ENCODE results near the gene ZFHX3.

Gene ZFHX3

GRCh38 chr16:72947379-72948237, 100.3 kb downstream of the ZFHX3 start:
- H3K9ac ChIP-seq (ENCODE audit: low read depth, low read length): no peak overlapping the region
- no peaks in the 10 kb centered on the region for H3K27me3 ChIP-seq (ENCODE audit: insufficient read depth, low read length)
- H3K4me3 ChIP-seq (ENCODE audit: low read length): no peak overlapping the region
- H3K36me3 ChIP-seq (ENCODE audit: insufficient read depth, low read length): no peaks in the 10 kb centered on the region
- no peaks in the 10 kb centered on the region; the same call in none of the 2 replicates for H3K4me1 ChIP-seq (ENCODE audit: insufficient read depth, low read length)
- no peaks in the 10 kb centered on the region for H3K9me3 ChIP-seq (ENCODE audit: insufficient read depth, low read depth, low read length)
- no peak overlapping the region for H3K27ac ChIP-seq (ENCODE audit: low read depth, low read length)
- 68% methylated on average over 26 of the region's 26 CpGs for WGBS

GRCh38 chr16:72946474-72947194, 101.3 kb downstream of the ZFHX3 start:
- Histone ChIP-seq H3K9ac (ENCODE audit: low read depth, low read length) (no peak overlapping the region), H3K36me3 (ENCODE audit: insufficient read depth, low read length) (no peaks in the 10 kb centered on the region), H3K9me3 (ENCODE audit: insufficient read depth, low read depth, low read length) (no peaks in the 10 kb centered on the region), H3K27me3 (ENCODE audit: insufficient read depth, low read length) (no peaks in the 10 kb centered on the region), H3K4me3 (ENCODE audit: low read length) (no peak overlapping the region), H3K4me1 (ENCODE audit: insufficient read depth, low read length) (no peaks in the 10 kb centered on the region; the same call in 1 of the 2 replicates), H3K27ac (ENCODE audit: low read depth, low read length) (no peak overlapping the region)
- 72% methylated on average over 15 of the region's 15 CpGs for WGBS

- Histone ChIP-seq H3K9me3 (ENCODE audit: insufficient read depth, low read depth, low read length) (no peaks in the 10 kb centered on the region), H3K9ac (ENCODE audit: low read depth, low read length) (no peak overlapping the region), H3K4me1 (ENCODE audit: insufficient read depth, low read length) (peaks cover 3% of the 10 kb centered on the region; the same call in 1 of the 2 replicates), H3K27me3 (ENCODE audit: insufficient read depth, low read length) (no peaks in the 10 kb centered on the region), H3K27ac (ENCODE audit: low read depth, low read length) (no peak overlapping the region), H3K36me3 (ENCODE audit: insufficient read depth, low read length) (no peaks in the 10 kb centered on the region), H3K4me3 (ENCODE audit: low read length) (no peak overlapping the region)
- WGBS: 98% methylated on average over 3 of the region's 3 CpGs
Observed at GRCh38 chr16:72946063-72946462, 101.9 kb downstream of the ZFHX3 start.

- 91% methylated on average over 8 of the region's 8 CpGs for WGBS
- no peaks in the 10 kb centered on the region for H3K36me3 ChIP-seq (ENCODE audit: insufficient read depth, low read length)
- no peaks in the 10 kb centered on the region for H3K27me3 ChIP-seq (ENCODE audit: insufficient read depth, low read length)
- no peak overlapping the region for H3K27ac ChIP-seq (ENCODE audit: low read depth, low read length)
- no peak overlapping the region for H3K9ac ChIP-seq (ENCODE audit: low read depth, low read length)
- H3K9me3 ChIP-seq (ENCODE audit: insufficient read depth, low read depth, low read length): no peaks in the 10 kb centered on the region
- H3K4me3 ChIP-seq (ENCODE audit: low read length): no peak overlapping the region
- peaks cover 7% of the 10 kb centered on the region for H3K4me1 ChIP-seq (ENCODE audit: insufficient read depth, low read length)
Observed at GRCh38 chr16:72945611-72946010, 102.3 kb downstream of the ZFHX3 start.

GRCh38 chr16:72944757-72945485, 103.0 kb downstream of the ZFHX3 start:
- Histone ChIP-seq H3K36me3 (ENCODE audit: insufficient read depth, low read length) (no peaks in the 10 kb centered on the region), H3K27me3 (ENCODE audit: insufficient read depth, low read length) (no peaks in the 10 kb centered on the region), H3K27ac (ENCODE audit: low read depth, low read length) (no peak overlapping the region), H3K4me3 (ENCODE audit: low read length) (no peak overlapping the region), H3K4me1 (ENCODE audit: insufficient read depth, low read length) (peaks cover 9% of the 10 kb centered on the region), H3K9me3 (ENCODE audit: insufficient read depth, low read depth, low read length) (no peaks in the 10 kb centered on the region), H3K9ac (ENCODE audit: low read depth, low read length) (no peak overlapping the region)
- 83% methylated on average over 7 of the region's 7 CpGs for WGBS

GRCh38 chr16:72942021-72942420, 105.9 kb downstream of the ZFHX3 start:
- H3K9ac ChIP-seq (ENCODE audit: low read depth, low read length): no peak overlapping the region
- no peaks in the 10 kb centered on the region for H3K9me3 ChIP-seq (ENCODE audit: insufficient read depth, low read depth, low read length)
- no peaks in the 10 kb centered on the region for H3K36me3 ChIP-seq (ENCODE audit: insufficient read depth, low read length)
- no peaks in the 10 kb centered on the region for H3K27me3 ChIP-seq (ENCODE audit: insufficient read depth, low read length)
- peaks cover 9% of the 10 kb centered on the region; the same call in 1 of the 2 replicates for H3K4me1 ChIP-seq (ENCODE audit: insufficient read depth, low read length)
- no peak overlapping the region for H3K4me3 ChIP-seq (ENCODE audit: low read length)
- H3K27ac ChIP-seq (ENCODE audit: low read depth, low read length): no peak overlapping the region
- WGBS: 94% methylated on average over 7 of the region's 7 CpGs

DNA sequence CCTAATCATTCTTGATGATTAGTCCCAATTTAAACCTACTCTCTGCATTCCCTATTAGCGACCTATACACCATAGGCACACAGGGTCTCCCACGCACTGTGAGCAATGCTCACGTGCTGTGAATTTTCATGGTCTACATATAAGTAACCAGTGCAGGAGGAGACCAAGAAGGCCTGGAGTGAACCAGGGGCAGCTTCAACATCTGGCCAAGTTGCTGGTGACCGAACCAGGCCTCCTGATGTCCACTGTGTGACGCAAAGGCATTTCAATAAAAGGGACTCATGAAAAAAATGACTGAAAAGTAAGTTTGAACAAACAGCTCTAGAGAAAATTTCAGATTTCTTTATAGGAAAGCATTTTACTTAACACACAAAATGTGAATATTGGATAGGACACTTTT, 107.0 kb downstream of the ZFHX3 start:
- no peak overlapping the region for H3K27ac ChIP-seq (ENCODE audit: low read depth, low read length)
- peaks cover 9% of the 10 kb centered on the region; the same call in 1 of the 2 replicates for H3K4me1 ChIP-seq (ENCODE audit: insufficient read depth, low read length)
- H3K27me3 ChIP-seq (ENCODE audit: insufficient read depth, low read length): no peaks in the 10 kb centered on the region
- H3K36me3 ChIP-seq (ENCODE audit: insufficient read depth, low read length): no peaks in the 10 kb centered on the region
- no peak overlapping the region for H3K4me3 ChIP-seq (ENCODE audit: low read length)
- H3K9ac ChIP-seq (ENCODE audit: low read depth, low read length): no peak overlapping the region
- no peaks in the 10 kb centered on the region for H3K9me3 ChIP-seq (ENCODE audit: insufficient read depth, low read depth, low read length)
- WGBS: 89% methylated on average over 5 of the region's 5 CpGs

DNA sequence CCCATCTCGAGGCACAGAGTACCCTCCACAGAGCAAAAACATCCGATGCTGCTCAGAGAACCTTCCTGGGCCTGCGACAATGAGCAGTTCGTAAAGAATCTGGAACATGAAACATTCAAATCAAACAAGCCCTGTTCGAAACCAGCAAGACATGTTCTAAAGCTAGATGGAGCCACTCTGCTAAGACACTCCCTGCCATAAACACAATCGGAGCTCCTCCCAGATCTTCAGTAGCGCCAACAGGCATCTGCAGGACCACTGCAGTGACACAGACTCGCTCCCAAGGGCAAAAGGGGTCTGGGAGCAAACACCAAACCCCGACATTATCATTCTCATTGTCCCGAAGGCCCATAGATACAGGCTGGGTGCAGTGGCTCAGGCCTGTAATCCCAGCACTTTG, 108.7 kb downstream of the ZFHX3 start:
- no peaks in the 10 kb centered on the region for H3K9me3 ChIP-seq (ENCODE audit: insufficient read depth, low read depth, low read length)
- no peak overlapping the region for H3K9ac ChIP-seq (ENCODE audit: low read depth, low read length)
- H3K36me3 ChIP-seq (ENCODE audit: insufficient read depth, low read length): no peaks in the 10 kb centered on the region
- H3K4me3 ChIP-seq (ENCODE audit: low read length): no peak overlapping the region
- no peaks in the 10 kb centered on the region for H3K27me3 ChIP-seq (ENCODE audit: insufficient read depth, low read length)
- 92% methylated on average over 10 of the region's 10 CpGs for WGBS
- H3K27ac ChIP-seq (ENCODE audit: low read depth, low read length): no peak overlapping the region
- H3K4me1 ChIP-seq (ENCODE audit: insufficient read depth, low read length): peaks cover 9% of the 10 kb centered on the region; the same call in 1 of the 2 replicates

DNA sequence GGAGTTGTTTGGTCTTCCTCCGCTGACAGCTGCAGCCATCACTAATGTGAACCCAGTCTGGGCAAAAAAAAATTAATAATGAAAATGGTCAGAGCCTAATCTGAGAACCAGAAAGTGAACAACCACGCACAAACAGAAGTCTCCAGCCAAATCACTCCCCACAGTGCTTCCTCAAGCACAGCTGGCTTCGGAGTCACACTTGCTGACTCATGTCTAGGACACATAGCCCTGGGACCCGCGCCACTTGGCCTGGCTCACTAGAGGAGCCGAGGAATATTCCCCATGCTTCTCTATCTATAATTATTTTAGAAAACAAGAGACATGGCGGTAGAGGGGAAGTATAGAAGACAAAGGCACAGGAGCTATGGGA, 109.1 kb downstream of the ZFHX3 start:
- H3K9me3 ChIP-seq (ENCODE audit: insufficient read depth, low read depth, low read length): no peaks in the 10 kb centered on the region
- no peaks in the 10 kb centered on the region for H3K27me3 ChIP-seq (ENCODE audit: insufficient read depth, low read length)
- 90% methylated on average over 7 of the region's 7 CpGs for WGBS
- H3K4me3 ChIP-seq (ENCODE audit: low read length): no peak overlapping the region
- H3K27ac ChIP-seq (ENCODE audit: low read depth, low read length): no peak overlapping the region
- no peaks in the 10 kb centered on the region for H3K36me3 ChIP-seq (ENCODE audit: insufficient read depth, low read length)
- H3K4me1 ChIP-seq (ENCODE audit: insufficient read depth, low read length): peaks cover 9% of the 10 kb centered on the region; the same call in 1 of the 2 replicates
- H3K9ac ChIP-seq (ENCODE audit: low read depth, low read length): no peak overlapping the region

GRCh38 chr16:72937916-72938794, 109.8 kb downstream of the ZFHX3 start:
- 92% methylated on average over 22 of the region's 22 CpGs for WGBS
- Histone ChIP-seq H3K4me3 (ENCODE audit: low read length) (no peak overlapping the region), H3K27me3 (ENCODE audit: insufficient read depth, low read length) (no peaks in the 10 kb centered on the region), H3K9ac (ENCODE audit: low read depth, low read length) (no peak overlapping the region), H3K9me3 (ENCODE audit: insufficient read depth, low read depth, low read length) (no peaks in the 10 kb centered on the region), H3K4me1 (ENCODE audit: insufficient read depth, low read length) (peaks cover 9% of the 10 kb centered on the region; the same call in 1 of the 2 replicates), H3K36me3 (ENCODE audit: insufficient read depth, low read length) (no peaks in the 10 kb centered on the region), H3K27ac (ENCODE audit: low read depth, low read length) (no peak overlapping the region)
